Adrenal gland (tissue), 12 donors: Measurements from ENCODE around the gene CSAD. TPM values are rescaled to one million over a fixed set of nuclear protein-coding genes. Genes with fewer than 3 reads are reported as not detected.

Experiments used
- DNase-seq, 7 donors: peaks; one replicate each; pipeline ENCODE4 v3.0.0-alpha.2; 2019 to 2020
- H3K27ac ChIP-seq, 5 donors: fragments of 200-600 bp; sonication (generic) in 4 of 5; 1 replicate in 3 of 5; 2 replicates in 2 of 5; pipeline versions ENCODE4 v1.5.1 to v1.8.0; 2016 to 2020; ENCODE audit warnings: mild to moderate bottlenecking in 1 of 5
- H3K27me3 ChIP-seq: fragments of 200-600 bp; 2 replicates; pipeline ENCODE4 v1.8.0; 2021
- H3K36me3 ChIP-seq, 2 donors: fragments of 200-600 bp; replicated peaks in 1 of 2; 1 replicate in 1 of 2; 2 replicates in 1 of 2; pipeline versions ENCODE4 v1.5.1 to v1.8.0; 2018 to 2022
- H3K4me1 ChIP-seq, 2 donors: fragments of 200-600 bp; replicated peaks in 1 of 2; 1 replicate in 1 of 2; 2 replicates in 1 of 2; pipeline versions ENCODE4 v1.5.1 to v1.8.0; 2018 to 2021
- H3K4me3 ChIP-seq, 4 donors: fragments of 200-600 bp; sonication (generic) in 3 of 4; one replicate each; pipeline ENCODE4 v1.5.1; 2016 to 2018
- H3K9me3 ChIP-seq, 3 donors: fragments of 200-600 bp; sonication (generic) in 1 of 3; replicated peaks in 1 of 3; 1 replicate in 2 of 3; 2 replicates in 1 of 3; pipeline versions ENCODE4 v1.5.1 to v1.8.0; 2016 to 2021
- CTCF ChIP-seq, 6 experiments: fragments of 450-650 bp in 4 of 6; fragments of 200-600 bp in 2 of 6; sonication (generic) in 1 of 6; IDR thresholded peaks; 1 replicate in 5 of 6; 2 replicates in 1 of 6; pipeline versions ENCODE4 v1.5.1 to v1.8.0; 2016 to 2021; ENCODE audit warnings: antibody characterized with exemption in 6 of 6, mild to moderate bottlenecking in 2 of 6, moderate library complexity in 1 of 6
- POLR2A ChIP-seq, 2 donors: fragments of 450-650 bp; IDR thresholded peaks; one replicate each; pipeline ENCODE4 v1.6.1; 2017; ENCODE audit warnings: antibody characterized with exemption in 2 of 2, mild to moderate bottlenecking in 2 of 2, moderate library complexity in 1 of 2
- WGBS, 4 donors: extraction: QIAGEN DNeasy Blood & Tissue Kit in 2 of 4; methylation state at CpG; one replicate each; pipeline versions ENCODE4 v1.1.5 to v1.1.7; 2013 to 2017; 5-methylcytosine and 5-hydroxymethylcytosine counted together
- intact Hi-C, 2 donors: fragments of 100-400 bp; cut with DNase I; formaldehyde crosslinking; loops; one replicate each; pipeline versions ENCODE4 v1.14.1 to v1.15.0; 2022 to 2023
- polyA plus RNA-seq, 3 donors: library from polyadenylated mRNA; stranded (reverse); fragments of 200-250 nt in 2 of 3; fragments of 350-450 nt in 1 of 3; fragmentation: Illumina TruSeq in 1 of 3; extraction: RNeasy Lipid Tissue Mini Kit (QIAGEN cat#74804) in 1 of 3; gene quantifications; one replicate each; pipeline ENCODE4 v1.2.3, GENCODE V29; 2013 to 2014
- total RNA-seq, 9 donors: library from RNA; depleted of rRNA in 4 of 9; stranded (reverse); fragments of >200 nt in 4 of 9; fragments of 120-200 nt in 1 of 9; fragmentation: NEBNext Ultra II Directional in 1 of 9; extraction: Animal tissue kit (Norgen Biotek cat#: 25700) in 1 of 9; gene quantifications; one replicate each; pipeline versions ENCODE4 v1.1.0 to v1.2.4, GENCODE V29; 2013 to 2023
- donor health status: healthy with polysubstance abuse.
- donor health status: Bipolar disorder and iron deficiency.
- donor health status: DM: yes; HTN: yes; CAD: no.
- donor health status: DM: no; HTN: no; CAD: no.
- donor health status: DM: no; HTN: no; CAD: no.
- donor health status: DM: yes; HTN: yes; CAD: no.

Gene CSAD
- total and polyA plus RNA-seq, 12 donors: 2.3 to 140 (median 20.6) TPM

- TF ChIP-seq CTCF (IDR thresholded peaks at IDR 0.05) (no peak), POLR2A (IDR thresholded peaks at IDR 0.05) (no peak)
- H3K4me1 ChIP-seq: peaks cover 4 to 12% of the 10 kb centered on the region in 2 donors
- no peak overlapping the region for H3K27ac ChIP-seq
- intact Hi-C loops: loop anchor here (2.0 to 10.0 kb wide), 4 partner anchors 36 to 134 kb away; no protein-coding TSS in a partner anchor
- 73 to 89% (median 83%) methylated on average over 4 to 5 of the region's 5 CpGs for WGBS, 4 donors
- H3K4me3 ChIP-seq: no peak overlapping the region
- H3K27me3 ChIP-seq: no peaks in the 10 kb centered on the region
- H3K9me3 ChIP-seq: no peaks in the 10 kb centered on the region
- DNase-seq: no peak
- no peaks in the 10 kb centered on the region for H3K36me3 ChIP-seq
Measured at GRCh38 chr12:53198486-53199110, 17.9 kb upstream of the CSAD start.

- H3K9me3 ChIP-seq: no peaks in the 10 kb centered on the region
- 65 to 90% (median 79%) methylated on average over 7 to 19 of the region's 19 CpGs for WGBS, 4 donors
- H3K36me3 ChIP-seq: no peaks in the 10 kb centered on the region
- H3K27ac ChIP-seq: no peak overlapping the region
- peak overlapping the region in 1 of 4 donors; percentile 38 for H3K4me3 ChIP-seq
- intact Hi-C loops: loop anchor here (5.0 to 10.0 kb wide), 3 partner anchors 35 to 132 kb away; no protein-coding TSS in a partner anchor
- no peak for DNase-seq
- H3K27me3 ChIP-seq: no peaks in the 10 kb centered on the region
- no peak for TF ChIP-seq POLR2A (IDR thresholded peaks at IDR 0.05)
- no peak for TF ChIP-seq CTCF (IDR thresholded peaks at IDR 0.05)
- peaks cover 4 to 12% of the 10 kb centered on the region in 2 donors for H3K4me1 ChIP-seq
Measured at GRCh38 chr12:53197011-53197640, 16.4 kb upstream of the CSAD start.

DNA sequence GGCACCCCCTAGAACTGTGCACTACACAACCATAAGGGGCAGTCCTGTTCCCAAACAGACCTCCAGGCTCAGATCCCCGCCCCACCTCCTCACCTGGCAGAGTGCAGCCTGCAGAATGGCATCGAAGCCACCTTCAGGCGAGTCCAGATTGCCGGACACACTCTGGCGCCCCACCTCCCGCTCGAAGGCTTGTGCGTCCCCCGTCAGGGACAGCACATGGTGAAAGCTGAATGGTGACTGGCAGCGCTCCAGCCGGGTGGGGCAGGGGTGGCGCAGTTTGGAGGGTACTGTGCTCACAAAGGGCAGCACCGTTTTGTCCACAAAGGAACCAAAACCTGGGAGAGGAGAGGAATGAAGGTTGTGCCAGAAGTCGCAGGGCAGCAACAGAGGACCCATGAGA lies 15.8 kb upstream of the CSAD start:
- 87 to 90% (median 88%) methylated on average over 14 of the region's 14 CpGs for WGBS, 4 donors
- peaks cover 4 to 12% of the 10 kb centered on the region in 2 donors for H3K4me1 ChIP-seq
- H3K36me3 ChIP-seq: no peaks in the 10 kb centered on the region
- intact Hi-C loops: loop anchor here (5.0 to 10.0 kb wide), 3 partner anchors 34 to 132 kb away; no protein-coding TSS in a partner anchor
- no peaks in the 10 kb centered on the region for H3K27me3 ChIP-seq
- no peak for DNase-seq
- H3K27ac ChIP-seq: no peak overlapping the region
- no peak overlapping the region for H3K4me3 ChIP-seq
- no peaks in the 10 kb centered on the region for H3K9me3 ChIP-seq
- TF ChIP-seq CTCF (IDR thresholded peaks at IDR 0.05): no peak
- TF ChIP-seq POLR2A (IDR thresholded peaks at IDR 0.05): no peak

DNA sequence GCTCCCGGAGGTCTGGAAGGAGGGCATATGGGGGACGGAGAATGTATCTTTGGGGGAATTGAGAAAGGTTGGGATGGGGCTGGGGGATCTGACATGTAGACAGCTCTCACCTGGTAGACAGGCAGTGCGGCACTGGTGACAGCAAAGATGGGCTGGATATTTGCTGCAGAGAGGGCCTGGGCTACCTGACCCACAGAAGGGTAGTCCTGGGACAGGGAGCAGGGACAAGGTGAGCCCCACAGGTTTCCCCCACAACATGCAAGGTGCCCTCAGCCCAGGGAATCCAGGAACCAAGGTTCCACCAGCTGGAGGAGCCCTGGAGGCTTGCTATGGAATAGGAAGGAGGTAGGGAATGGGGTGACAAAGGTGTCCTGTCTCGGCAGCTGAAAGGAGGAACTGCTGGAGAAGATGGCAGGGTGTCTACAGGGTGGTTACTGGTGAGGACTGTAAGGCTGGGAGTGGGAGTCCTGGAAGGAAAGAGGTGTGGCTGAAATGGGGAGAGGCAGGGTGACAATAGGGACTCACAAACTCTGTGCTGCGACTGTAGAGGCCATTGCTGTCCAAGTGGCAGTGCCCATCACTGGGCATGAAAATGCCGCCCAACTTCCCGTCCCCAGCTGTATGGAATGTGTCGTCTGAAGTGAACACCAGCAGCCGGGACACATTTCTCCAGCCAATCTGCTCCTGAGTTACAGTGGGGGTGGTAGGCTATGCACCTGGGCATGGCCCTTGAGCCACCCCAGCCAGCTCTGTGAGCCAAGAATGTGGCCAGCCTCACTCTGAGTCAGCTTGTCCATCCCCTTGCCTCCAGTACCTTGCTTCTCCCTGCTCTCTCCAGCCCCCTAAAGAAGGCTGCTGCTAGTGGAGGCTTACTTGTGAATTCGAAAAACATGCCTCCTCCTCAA lies 15.0 kb upstream of the CSAD start:
- WGBS, 4 donors: 88 to 95% (median 93%) methylated on average over 9 to 10 of the region's 10 CpGs
- H3K9me3 ChIP-seq: no peaks in the 10 kb centered on the region

More for the DNA sequence above, 15.0 kb upstream of the CSAD start:
- Histone ChIP-seq H3K36me3 (no peaks in the 10 kb centered on the region), H3K27ac (no peak overlapping the region), H3K4me1 (peaks cover 4 to 12% of the 10 kb centered on the region in 2 donors), H3K4me3 (no peak overlapping the region), H3K27me3 (no peaks in the 10 kb centered on the region)
- intact Hi-C loops: loop anchor here (5.0 to 10.0 kb wide), 3 partner anchors 33 to 131 kb away; no protein-coding TSS in a partner anchor
- DNase-seq: no peak
- TF ChIP-seq CTCF (IDR thresholded peaks at IDR 0.05): no peak
- no peak for TF ChIP-seq POLR2A (IDR thresholded peaks at IDR 0.05)
